ENCODE results near the gene TEP1.

DNA sequence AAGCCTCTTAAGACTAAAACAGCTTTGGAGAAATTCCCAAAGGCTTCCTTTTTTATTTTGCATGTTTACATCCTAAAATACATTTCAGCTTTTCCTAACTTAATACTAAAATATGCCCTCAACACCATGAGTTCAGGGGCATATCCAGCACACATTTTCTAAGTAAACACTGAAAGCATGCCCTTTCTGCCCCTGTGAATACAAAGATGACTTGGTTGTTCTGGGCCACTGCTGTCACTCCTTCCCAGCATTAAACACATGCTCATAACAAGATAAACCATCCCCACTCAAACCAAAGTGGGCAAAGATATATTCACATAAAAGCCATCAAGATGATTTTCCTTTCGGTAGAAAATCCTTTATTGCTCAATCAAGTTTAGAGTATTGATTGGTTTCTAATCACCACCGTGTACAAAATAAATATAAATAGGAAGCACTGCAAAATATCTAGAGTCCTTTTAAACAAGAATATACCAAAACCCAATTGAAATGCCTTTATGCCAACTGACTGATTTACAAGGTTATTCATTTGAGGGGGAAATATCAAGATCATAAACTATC lies 82.2 kb downstream of the TEP1 start:
- TF ChIP-seq, protein P1, sequence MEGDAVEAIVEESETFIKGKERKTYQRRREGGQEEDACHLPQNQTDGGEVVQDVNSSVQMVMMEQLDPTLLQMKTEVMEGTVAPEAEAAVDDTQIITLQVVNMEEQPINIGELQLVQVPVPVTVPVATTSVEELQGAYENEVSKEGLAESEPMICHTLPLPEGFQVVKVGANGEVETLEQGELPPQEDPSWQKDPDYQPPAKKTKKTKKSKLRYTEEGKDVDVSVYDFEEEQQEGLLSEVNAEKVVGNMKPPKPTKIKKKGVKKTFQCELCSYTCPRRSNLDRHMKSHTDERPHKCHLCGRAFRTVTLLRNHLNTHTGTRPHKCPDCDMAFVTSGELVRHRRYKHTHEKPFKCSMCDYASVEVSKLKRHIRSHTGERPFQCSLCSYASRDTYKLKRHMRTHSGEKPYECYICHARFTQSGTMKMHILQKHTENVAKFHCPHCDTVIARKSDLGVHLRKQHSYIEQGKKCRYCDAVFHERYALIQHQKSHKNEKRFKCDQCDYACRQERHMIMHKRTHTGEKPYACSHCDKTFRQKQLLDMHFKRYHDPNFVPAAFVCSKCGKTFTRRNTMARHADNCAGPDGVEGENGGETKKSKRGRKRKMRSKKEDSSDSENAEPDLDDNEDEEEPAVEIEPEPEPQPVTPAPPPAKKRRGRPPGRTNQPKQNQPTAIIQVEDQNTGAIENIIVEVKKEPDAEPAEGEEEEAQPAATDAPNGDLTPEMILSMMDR (IDR thresholded peaks at IDR 0.05; ENCODE audit: poor library complexity) = no peak
- TF ChIP-seq EZH2phosphoT487 (IDR thresholded peaks at IDR 0.05; ENCODE audit: low read depth, severe bottlenecking, unreplicated experiment) = no peak
- TF ChIP-seq EZH2 (IDR thresholded peaks at IDR 0.05; ENCODE audit: borderline replicate concordance) = no peak
